ENCODE measurements around the gene LPP. TPM values are rescaled to one million over a fixed set of nuclear protein-coding genes. Genes with fewer than 3 reads are reported as not detected.

Gene LPP
- total and polyA plus RNA-seq, 2 donors (not counting 1 experiment from before 2014, with no cell fraction given), result 7.6 to 81.7 TPM

DNA sequence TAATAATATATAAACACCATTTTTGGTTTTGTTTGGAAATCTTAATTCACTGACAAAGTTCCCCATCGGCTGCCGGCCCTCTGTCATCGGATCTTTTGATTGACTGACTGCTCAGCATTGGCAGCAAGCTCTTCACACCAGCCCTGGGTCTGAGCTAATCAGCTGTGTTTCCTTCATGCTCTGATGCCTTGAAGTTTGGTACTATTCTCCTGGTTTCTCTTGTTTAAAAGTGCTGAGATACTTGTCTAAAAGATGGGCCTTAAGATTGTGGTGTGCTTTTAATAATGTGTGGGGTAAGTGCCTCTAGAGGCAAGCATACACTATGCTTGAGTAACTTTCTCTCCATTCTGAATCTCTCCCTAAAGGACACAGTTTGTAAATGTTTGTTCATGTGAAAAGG, 602.3 kb downstream of the LPP start:
- intact Hi-C loops (cut with micrococcal nuclease), result loop anchor here (10.0 kb wide), 1 partner anchor 171 kb away; no protein-coding TSS in a partner anchor
- no peak overlapping the region for H3K9ac ChIP-seq (ENCODE audit: low read length)

More for the DNA sequence above, 602.3 kb downstream of the LPP start:
- H3K4me3 ChIP-seq (ENCODE audit: control extremely low read depth in 1 of 5, extremely low read depth in 1 of 5, insufficient read depth in 1 of 5, low read depth in 2 of 5, low read length in 4 of 5), result no peak overlapping the region
- CTCF ChIA-PET, result interaction anchor here (0.5 to 10.2 kb wide), 3 partner anchors 268 to 1017 kb away, joined by 3 to 111 read pairs (median 6); no protein-coding TSS in a partner anchor
- H3K9me3 ChIP-seq (ENCODE audit: control extremely low read depth in 1 of 3, control insufficient read depth in 2 of 3, insufficient read depth in 1 of 3, low read length in 2 of 3), result peaks cover 0 to 1% (median 0%) of the 10 kb centered on the region in 3 donors
- H3K27ac ChIP-seq (ENCODE audit: low read length in 2 of 2), result no peak overlapping the region
- peaks cover 0 to 6% of the 10 kb centered on the region in 2 experiments for H3K36me3 ChIP-seq (replicated peaks in 1 of 2; ENCODE audit: control extremely low read depth in 1 of 2, control insufficient read depth in 1 of 2, extremely low read depth in 1 of 2, insufficient read depth in 2 of 2, low read length in 1 of 2)
- H4K20me1 ChIP-seq (ENCODE audit: control insufficient read depth, insufficient read depth, low read length, poor library complexity, severe bottlenecking), result peaks cover 4% of the 10 kb centered on the region
- no peak overlapping the region for H3K4me3 Mint-ChIP-seq
- peak overlapping the region; percentile 1 for H3K4me2 ChIP-seq (replicated peaks; ENCODE audit: low read depth, low read length, poor library complexity, severe bottlenecking)
- POLR2A ChIA-PET, result no interaction called here
- DNase-seq (peak; percentile 18), ATAC-seq (ENCODE audit: low read depth) (peak; percentile 8)
- H3K27me3 ChIP-seq (replicated peaks in 1 of 4; ENCODE audit: control extremely low read depth in 1 of 4, control insufficient read depth in 3 of 4, insufficient read depth in 4 of 4, low read length in 3 of 4), result no peaks in the 10 kb centered on the region
- TF ChIP-seq CTCF (IDR thresholded peaks at IDR 0.05) (no peak), EZH2 (IDR thresholded peaks at IDR 0.05; ENCODE audit: borderline replicate concordance, insufficient read depth, low read depth, low read length, poor library complexity, severe bottlenecking) (no peak)
- H3K27ac Mint-ChIP-seq, result no peak overlapping the region
- no peak overlapping the region for H2AFZ ChIP-seq (ENCODE audit: insufficient read depth, low read depth, low read length, poor library complexity, severe bottlenecking)
- peaks cover 43% of the 10 kb centered on the region for H3K4me1 Mint-ChIP-seq
- H3K27me3 Mint-ChIP-seq, result no peaks in the 10 kb centered on the region
- WGBS (ENCODE audit: insufficient coverage), result 63% methylated on average over 3 of the region's 3 CpGs
- H3K4me1 ChIP-seq (ENCODE audit: control insufficient read depth in 2 of 2, insufficient read depth in 2 of 2, low read length in 2 of 2), result peaks cover 36% of the 10 kb centered on the region in 2 donors
- no peaks in the 10 kb centered on the region for H3K79me2 ChIP-seq (ENCODE audit: control insufficient read depth, insufficient read depth, low read length)
- H3K9me3 Mint-ChIP-seq (ENCODE audit: insufficient read depth), result no peaks in the 10 kb centered on the region
